Prostate gland (tissue), 2 donors: Measurements from ENCODE around the gene AGBL3.

Source experiments
- CTCF ChIP-seq, 4 experiments: fragments of 200-600 bp in 2 of 4; fragments of 450-650 bp in 2 of 4; sonication (generic) in 2 of 4; IDR thresholded peaks; 1 replicate in 3 of 4; 2 replicates in 1 of 4; pipeline ENCODE4 v1.5.1; 2016 to 2019; ENCODE audit warnings: antibody characterized with exemption in 4 of 4, mild to moderate bottlenecking in 2 of 4, moderate library complexity in 2 of 4
- POLR2A ChIP-seq: fragments of 450-650 bp; IDR thresholded peaks from one replicate; pipeline ENCODE4 v1.6.1; 2016; ENCODE audit warnings: antibody characterized with exemption, mild to moderate bottlenecking
- POLR2AphosphoS5 ChIP-seq: sonication (generic); formaldehyde crosslinking; IDR thresholded peaks from one replicate; pipeline ENCODE4 v1.6.1; 2017; ENCODE audit warnings: antibody characterized with exemption

DNA sequence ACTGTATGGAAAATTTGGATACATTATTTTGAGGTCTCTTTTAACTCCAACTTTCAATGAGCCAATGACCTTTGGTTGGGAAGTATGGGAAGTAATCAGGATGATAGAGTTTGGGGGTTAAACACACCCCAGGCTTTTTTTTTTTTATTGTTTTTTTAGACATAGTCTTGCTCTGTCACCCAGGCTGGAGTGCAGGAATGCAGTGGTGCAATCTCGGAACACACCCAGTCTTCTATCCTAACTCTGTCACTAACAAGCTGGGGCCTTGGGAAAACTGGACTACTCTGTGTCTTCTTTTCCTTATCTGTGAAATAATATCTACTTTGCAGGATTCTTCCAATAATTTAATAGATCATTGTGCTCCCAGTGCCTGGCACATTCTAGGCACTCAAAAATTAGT lies 37.6 kb upstream of the AGBL3 start:
- TF ChIP-seq CTCF (IDR thresholded peaks at IDR 0.05), result no peak
- TF ChIP-seq POLR2A, result no peak
- TF ChIP-seq POLR2AphosphoS5, result no peak
